Measurements from ENCODE around the gene CCDC74A.

- no peak for TF ChIP-seq CTCF (IDR thresholded peaks at IDR 0.05; ENCODE audit: insufficient read depth, low read length)
- no peak for TF ChIP-seq REST (IDR thresholded peaks at IDR 0.05; ENCODE audit: insufficient replicate concordance, low read depth)
- TF ChIP-seq POLR2AphosphoS5 (IDR thresholded peaks at IDR 0.05; ENCODE audit: low read depth), result no peak
- TF ChIP-seq GABPA (IDR thresholded peaks at IDR 0.05; ENCODE audit: low read depth), result no peak
Measured at GRCh38 chr2:131580187-131580586, 52.5 kb downstream of the CCDC74A start.

Measured in HL-60 (cell line).